Measurements from ENCODE around the gene SLC41A1.

DNA sequence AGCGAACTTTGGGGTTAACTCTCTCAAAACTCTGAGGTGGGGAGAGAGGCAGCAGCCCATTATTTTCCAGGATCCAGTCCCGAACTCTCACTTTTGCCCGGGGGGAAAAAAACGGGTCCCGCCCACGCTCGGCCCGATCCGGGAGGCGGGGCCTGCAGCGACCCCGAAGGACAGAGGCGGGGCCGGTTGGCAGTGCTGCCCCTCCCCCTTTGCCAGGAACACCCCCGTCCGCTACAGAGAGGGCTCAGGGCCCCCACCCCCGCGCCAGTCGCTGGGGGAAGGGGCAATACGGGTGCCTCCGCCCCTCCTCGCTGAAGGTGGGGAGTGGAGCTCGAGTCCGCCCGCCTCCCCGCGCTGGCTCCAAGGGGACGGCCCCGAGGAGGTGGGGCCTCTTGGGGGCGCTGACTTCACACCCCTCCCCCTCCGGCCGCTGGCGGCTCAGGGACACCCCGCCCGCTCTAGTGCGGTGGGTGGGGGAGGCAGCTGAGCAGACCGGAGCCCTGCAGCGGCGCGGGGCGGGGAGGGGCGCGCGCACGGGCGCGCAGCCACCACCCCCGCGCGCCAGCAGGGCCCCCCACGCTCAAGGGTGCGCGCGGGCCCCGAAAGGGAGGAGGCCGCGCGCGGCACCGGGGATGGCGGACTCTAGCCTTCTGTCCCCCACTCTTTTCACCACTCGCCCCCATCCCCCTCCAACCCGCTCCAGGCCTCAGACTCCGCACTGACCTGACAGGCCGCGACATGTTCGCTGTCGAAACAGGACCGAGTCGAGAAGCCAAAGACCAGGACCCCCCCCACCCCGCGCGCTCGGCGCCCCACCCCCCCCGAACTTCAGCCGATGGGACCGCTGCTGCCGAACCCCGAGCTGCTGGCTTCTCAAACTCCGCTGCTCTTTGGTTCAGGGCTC lies 63.5 kb downstream of the SLC41A1 start:
- no peak for TF ChIP-seq CTCF (IDR thresholded peaks at IDR 0.05; ENCODE audit: low read depth, low read length)
- peak; percentile 55 for TF ChIP-seq POLR2A (IDR thresholded peaks at IDR 0.05; ENCODE audit: extremely low read depth, insufficient read length)

Measured in NB4 (cell line).